Stimulated activated CD8-positive, alpha-beta memory T cell treated with anti-CD3 and anti-CD28 coated beads, Interleukin-7, amount 100 ng/mL, for 1 hour (primary cell): ENCODE results near the gene PTPN6.

Experiments used
- DNase-seq, 2 donors: peaks; one replicate each; pipeline ENCODE4 v3.0.0-alpha.2; 2020; ENCODE audit warnings: low read depth in 2 of 2

Gene PTPN6

DNA sequence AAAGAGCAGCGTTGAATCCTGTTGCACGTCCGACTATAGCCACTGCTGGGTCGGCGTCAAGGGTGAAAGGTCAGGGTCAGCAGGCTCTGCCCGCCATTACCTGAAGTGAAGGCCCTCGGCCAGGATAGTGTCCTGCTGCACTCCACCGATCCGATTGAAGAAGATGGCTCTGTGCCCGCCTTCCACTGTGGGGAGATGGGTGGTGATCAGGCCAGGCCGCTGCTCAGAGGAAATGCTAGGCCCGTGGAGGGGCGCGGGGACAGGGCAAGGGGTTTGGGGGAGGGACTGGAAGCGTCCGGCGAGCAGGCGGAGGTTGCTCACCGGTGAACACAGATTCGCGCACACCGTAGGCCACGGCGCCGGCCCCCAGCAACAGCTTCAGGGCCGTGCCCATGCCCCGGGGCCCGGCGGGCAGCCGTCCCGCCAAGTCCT lies 19.0 kb downstream of the PTPN6 start:
- no peak for DNase-seq

DNA sequence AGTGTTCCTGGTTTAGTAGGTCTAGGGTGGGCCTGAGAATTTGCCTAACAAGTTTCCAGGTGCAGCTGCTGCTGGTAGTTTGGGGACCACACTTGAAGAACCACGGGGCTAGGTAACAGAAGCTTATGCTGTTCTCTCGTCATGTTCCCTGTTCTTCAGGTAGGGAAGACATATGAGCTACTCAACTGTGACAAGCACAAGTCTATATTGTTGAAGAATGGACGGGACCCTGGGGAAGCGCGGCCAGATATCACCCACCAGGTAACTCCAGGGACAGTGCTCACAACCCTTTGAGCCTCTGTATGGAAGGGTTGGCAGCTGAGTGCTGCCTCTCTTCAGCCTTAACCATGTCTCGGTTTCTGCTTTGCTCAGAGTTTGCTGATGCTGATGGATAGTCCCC lies 23.0 kb downstream of the PTPN6 start:
- no peak for DNase-seq

DNA sequence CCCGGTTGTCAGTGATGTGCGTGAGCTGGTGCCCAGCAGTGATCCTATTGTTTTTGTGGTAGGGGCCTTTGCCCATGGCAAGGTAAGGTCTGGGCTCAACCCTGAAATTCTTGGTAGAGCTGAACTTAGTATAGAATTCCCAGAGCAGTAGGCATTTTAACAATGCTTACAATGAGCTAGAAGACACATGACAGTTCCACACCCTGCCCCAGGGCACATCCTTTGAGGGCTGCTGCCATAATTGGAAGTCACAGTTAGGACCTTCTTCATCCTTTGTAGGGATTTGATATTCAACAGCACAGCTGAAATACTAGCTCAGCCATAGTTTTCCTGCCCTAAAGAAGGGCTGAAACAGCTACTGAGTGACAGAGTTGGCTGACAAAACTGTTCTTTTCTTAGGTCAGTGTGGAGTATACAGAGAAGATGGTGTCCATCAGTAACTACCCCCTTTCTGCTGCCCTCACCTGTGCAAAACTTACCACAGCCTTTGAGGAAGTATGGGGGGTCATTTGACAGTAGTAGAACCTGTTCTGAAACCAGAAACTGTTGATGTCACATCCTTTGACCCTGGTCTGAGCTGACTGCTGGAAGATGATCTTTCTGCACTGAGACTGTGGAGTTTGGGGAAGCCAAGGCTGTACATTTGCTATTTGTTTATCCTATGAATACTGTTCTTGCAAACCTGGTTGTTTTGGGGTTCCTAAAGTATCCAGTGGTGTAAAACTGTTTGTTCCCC lies 24.3 kb downstream of the PTPN6 start:
- no peak for DNase-seq

DNA sequence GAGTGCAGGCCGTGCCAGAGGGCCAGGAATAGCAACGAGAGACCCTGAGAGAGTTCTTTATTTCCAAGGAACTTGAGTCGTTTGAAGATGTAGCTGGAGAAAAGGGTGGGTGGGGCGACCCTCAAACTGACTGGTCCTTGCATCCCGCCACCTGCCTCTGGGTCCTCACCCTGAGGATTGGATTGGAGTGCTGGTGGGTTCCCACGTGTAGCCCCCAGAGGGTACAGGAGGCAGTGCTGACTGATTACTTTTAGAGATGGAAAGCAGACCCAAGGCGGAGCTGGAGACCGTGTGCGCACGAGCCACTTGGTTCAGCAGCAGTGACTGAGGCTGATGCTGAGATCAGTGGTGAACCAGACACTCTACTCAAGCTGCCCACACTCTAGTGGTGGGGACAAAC lies 26.5 kb downstream of the PTPN6 start:
- no peak for DNase-seq

DNA sequence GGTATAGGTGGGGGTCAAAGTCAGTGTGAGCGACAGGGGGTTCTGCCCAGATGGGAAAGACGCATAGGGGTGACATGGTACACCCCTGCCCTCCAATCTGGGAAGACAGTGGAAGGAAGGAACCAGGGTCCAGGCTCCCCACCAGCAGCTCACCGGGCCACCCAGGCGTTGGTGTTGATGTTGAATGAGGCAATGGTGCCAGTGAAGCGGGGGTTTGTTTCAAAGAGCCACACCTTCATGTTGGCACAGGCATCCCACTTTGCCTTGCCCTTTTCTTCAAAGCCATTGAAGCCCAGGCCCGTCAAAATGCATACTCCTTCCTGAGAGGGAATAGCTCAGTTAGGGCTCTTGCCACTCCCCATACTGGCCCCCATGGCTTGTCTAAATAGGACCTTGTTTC lies 27.0 kb downstream of the PTPN6 start:
- DNase-seq, result no peak

DNA sequence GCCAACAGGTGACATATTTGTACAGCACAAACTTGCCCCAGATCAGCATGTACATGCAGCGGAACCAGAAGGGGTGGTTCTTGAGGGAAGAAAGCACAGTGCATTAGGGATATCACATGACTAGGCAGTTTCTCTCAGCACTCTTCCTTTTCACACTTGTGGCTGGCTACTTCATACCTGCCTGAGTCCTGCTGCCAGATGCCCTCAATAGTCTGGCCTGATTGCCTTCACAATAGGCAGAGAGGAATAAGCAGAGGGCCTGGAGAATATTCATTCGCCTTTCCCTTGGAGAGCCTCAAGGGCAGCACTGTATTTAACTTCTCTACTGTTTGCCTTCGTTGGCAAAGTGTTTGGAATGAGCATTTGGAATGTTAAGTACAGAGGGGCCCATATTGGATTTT lies 27.5 kb downstream of the PTPN6 start:
- DNase-seq, result no peak

DNA sequence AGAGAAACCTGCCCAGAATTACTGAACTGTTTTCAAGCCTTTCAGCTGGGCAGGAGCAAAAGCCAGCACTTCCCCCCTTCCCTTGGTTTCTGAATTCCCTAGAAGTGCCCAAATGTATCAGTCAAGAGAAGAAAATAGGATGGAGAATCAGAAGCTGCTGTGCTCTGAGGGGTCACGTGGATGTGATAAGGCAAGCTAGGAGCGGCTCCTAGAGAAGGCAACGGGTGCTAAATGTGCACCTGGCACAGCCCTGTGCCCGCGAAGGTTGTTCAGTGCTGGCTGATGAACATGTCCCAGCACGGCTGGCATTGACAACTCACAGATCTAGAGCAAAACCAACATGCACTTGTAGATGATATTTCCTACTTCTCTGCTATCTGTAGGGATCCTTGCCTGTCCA lies 27.9 kb downstream of the PTPN6 start:
- no peak for DNase-seq

DNA sequence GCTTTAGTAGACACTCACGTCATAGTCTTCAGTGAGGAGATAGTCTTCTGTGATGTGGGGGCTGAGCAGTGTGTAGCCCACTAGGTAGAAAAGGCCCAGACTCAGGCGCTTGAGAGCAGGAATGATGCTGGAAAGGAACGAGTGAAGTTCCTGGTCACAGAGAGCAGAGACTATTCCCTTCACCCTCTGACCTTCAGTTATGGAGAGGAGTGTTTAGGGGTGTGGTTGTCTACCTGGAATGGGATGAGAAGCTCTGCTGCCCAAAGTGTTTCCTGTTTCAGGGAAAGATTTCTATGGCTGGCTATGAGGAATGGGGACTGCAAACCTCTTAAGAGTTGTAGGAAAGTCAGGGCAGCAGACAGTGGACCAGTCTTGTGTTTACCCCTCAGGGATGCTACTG lies 28.3 kb downstream of the PTPN6 start:
- DNase-seq, result no peak

DNA sequence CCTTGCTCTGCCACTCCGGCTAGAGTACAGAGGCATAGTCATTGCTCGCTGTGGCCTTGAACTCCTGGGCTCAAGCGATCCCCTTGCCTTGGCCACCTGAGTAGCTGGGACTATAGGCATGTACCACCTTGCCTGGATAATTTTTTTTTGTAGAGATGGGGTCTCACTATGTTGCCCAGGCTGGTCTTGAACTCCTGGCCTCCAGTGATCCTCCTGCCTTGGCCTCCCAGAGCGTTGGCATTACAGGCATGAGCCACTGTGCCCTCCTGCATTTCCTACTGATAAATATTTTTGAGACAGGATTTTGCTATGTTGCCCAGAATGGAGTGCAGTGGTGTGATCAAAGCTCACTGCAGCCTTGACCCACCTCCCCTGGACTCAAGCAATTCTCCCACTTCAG lies 28.9 kb downstream of the PTPN6 start:
- no peak for DNase-seq

DNA sequence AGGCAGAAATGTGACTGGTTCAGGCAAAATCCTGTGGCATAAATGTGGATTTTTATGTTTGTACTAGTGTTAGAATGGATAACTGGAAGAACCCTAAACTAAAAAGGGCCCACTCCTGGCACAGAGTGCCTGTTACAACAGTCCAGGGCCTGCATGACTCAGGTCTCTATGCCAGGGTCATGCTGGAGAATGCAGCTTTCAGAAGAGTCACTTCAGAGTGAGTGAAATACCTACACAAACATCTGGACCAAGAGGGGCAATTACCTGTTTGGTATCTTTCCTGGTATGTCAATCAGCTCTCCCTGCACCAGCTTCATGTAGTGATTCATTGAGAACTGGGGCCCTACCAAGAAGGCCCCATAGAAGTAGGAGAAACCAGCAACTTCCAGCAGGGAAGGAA lies 29.6 kb downstream of the PTPN6 start:
- no peak for DNase-seq

DNA sequence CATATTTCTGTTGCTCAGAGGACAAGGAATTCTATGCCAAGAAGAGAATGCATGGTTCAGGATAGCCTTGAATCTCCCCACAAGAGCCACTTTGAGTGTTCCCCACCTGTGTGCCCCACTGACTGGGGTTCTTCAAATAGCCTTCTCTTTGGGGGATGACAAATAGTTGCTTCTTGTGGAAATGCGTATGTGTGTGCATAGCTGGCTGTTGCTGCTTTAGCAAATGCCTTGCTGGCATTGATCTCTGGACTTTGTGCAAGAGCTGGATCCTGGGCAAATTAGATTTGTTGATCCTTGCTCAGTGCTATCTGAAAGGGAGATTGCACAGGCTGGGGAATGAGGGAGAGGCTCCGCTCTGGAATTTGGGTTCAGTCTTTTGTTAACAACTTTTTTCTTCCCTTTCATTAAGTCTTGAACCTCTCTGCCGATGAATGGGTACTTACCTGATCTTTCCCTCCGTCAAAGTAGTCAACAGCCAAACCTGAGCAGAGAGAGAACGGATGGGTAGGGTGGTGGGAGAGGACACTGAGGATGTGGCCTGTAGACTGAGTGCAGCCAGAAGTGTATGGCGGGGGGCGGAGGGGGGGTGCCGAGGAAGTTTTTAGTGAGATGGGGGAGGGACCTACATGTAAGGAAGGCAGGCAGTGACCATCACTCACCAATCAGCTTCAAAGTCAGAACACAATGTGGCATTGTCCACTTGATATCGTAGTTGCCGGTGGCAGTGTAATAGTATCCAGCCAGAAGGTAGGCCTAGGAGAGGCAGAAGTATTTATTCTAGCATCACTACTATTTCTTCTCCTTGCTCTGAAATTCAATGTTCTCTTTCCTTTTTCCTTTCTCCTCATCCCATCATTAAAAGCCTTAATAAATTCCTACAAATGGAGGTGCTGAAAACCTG lies 30.2 kb downstream of the PTPN6 start:
- DNase-seq, result no peak

DNA sequence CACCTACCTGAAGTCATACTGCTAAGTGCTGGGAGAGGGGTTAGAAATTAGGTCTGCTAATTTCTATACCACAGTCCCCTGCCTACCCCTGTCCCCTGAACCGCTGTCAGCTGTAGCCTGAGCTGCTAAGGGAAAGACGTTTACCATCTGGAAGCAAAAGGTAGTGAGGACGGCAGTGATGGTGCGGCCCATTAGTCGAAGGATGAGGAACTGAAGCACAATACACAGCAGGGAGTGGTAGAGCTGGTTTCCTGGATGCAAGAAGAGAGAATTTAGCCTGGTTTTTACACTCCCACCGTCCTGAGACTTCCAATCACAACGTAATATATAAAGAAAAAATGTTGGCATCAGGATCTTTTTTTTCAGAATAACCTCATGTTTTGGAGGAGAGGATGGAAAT lies 31.4 kb downstream of the PTPN6 start:
- DNase-seq, result no peak

DNA sequence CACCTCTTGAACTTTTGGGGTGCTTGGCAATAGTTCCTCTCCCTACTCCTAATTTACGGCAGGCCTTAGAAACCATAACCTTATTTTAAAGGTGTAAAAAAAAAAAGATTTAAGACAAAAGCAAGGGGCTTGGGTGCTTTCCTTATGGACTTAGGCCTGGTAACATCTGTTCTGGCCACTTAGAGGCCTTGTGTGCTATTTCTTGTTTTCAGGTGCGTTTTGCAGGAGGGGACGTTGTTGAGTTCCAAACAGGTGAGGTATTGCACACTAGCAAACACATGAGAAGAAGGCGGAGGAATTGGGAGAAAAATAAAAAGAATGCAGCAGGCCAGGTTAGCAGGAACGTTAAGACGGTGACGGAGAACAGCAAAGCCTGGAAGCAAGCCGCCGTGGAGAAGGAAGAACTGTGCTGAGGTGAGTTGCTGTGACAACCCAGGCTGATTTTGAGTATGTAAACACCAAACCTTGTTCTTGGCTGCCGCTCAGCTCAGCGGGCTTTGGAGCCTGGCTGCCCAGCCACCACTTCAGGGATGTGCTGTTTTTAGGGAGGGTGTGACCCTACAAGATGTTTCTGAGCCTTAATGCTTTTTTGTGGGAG lies 36.9 kb downstream of the PTPN6 start:
- no peak for DNase-seq

DNA sequence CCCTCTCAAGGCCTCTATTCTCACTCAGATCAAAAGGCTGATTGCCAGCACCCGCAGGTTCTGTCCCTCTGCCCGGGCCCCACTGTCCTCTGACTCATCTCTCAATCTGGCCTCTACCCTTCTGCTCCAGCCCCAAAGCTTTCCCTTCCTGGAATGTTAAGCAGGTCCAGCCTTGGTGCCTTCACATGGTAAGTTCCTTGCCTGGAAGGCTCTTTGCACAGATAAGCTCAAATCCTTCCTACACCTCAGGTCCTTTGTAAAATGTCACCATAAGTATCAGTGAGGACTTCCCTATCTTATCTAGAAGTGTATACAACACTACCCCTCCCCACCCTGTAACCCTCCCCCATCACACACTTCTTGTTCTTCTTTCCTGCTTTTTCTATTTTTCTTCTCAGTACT lies 44.9 kb downstream of the PTPN6 start:
- no peak for DNase-seq

DNA sequence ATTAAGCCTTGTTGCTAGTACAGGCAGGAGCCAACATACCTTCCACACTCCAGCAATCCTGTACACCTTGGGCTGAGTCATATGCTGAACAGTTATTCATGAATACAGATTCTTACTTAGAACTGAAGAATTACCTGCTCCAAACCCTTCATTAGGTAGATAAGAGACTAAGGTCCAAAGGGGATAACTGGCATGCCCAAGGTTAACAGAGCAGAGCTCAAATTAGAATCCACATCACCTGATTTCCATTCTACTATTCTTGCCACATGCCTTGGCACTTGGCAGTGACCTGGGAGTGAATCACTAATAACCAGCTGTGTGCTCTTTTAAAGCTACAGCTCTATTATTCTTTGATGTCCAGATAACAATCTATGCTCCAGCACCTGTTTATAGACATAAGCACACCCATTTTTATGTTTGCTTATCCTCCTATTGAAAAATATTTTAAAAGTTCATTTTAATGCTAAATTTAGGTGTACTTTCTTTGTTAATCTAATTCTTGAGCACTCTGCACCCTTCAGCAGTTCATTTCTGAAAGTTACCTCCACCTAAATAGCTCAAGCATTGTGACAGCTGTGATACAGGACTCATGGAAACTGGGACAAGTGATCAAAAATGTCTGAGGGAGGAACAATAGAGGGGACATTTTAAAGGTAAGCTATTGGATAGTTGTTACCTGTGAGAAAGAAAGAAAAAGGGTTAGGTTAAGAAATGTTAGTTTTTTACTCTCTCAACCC lies 47.7 kb downstream of the PTPN6 start:
- DNase-seq, result no peak

DNA sequence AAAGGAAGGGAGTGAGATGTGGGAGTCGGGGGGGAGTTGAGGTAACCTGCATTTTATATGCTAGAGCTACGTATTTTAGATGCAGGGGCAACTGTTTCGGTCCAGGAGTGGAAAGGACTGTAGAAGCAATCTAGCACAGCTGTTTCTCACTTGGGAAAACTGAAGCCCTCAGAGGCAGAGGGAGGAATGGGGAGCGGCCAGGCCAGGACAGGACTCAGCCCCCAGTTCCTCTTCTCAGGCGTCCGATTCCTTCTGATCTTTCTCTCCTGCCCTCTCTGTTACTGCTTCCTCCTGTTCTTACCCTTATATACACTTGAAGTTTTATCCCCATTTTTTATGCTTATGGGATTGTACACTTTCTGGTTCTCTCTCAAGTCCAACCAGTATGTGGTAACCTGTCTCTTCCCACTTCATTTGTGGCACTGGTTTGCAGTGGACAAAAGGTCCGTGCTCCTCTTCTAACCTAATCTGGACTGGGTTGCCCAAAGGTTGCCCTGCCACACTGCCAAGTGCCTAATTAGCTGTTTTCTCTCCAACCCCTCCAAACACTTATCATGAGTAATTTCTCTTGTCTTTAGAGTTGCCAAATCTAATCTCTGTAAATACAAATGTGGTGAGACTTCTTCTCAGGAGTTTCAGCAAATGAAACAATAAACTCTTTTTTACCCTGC lies 50.9 kb downstream of the PTPN6 start:
- DNase-seq, result no peak

DNA sequence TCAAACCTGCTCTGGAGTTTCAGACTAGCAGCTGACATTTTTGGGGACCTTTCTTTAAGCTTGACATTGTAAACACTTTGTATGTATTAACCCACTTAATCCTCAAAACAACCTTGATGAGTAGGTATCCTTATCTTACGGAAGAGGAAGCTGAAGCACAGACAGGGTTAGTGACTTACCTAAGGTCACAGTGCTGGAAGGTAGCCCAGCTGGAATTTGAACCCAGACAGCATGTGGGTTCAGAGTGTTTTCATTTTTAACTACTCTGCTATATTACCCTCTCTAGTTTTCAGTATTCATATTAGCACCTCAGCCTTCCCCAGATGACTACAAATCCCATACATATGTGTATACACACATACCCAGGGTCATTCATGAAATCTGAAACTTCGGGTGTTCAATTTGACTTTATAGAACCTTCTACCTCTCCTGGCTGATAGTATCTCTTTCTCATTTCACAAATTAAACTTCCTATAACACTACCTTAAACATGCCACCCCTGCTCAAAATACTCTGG lies 53.2 kb downstream of the PTPN6 start:
- no peak for DNase-seq

DNA sequence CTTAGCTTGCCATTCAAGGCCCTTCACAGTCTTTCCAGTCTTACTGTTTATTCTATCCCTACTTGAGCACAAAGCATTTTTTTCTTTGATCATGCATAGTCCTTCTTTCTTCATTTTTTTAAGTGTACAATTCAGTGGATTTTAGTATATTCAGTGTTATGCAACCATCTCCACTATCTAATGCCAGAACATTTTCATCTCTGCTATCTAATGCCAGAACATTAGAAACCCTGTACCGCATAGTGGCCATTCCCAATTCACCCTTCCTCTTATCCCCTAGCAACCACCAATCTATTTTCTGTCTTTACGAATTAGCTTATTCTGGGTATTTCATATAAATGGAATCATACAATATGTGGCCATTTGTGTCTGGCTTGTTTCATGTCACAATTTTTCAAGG lies 53.7 kb downstream of the PTPN6 start:
- DNase-seq, result no peak

DNA sequence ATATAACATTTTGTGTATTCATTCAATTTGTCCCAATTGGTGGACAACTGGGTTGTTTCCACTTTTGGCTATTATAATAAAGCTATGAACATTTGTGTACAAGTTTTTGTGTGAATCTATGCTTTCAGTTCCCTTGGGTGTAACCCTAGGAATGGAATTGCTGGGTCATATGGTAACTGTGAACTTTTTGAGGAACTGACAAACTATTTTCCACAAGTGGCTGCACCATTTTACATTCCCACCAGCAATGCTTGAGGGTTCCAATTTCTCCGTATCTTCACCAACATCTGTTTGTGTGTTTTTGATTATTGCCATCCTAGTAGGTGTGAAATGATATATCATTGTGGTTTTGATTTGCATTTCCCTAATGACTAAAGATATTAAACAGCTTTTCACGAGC lies 54.2 kb downstream of the PTPN6 start:
- no peak for DNase-seq

DNA sequence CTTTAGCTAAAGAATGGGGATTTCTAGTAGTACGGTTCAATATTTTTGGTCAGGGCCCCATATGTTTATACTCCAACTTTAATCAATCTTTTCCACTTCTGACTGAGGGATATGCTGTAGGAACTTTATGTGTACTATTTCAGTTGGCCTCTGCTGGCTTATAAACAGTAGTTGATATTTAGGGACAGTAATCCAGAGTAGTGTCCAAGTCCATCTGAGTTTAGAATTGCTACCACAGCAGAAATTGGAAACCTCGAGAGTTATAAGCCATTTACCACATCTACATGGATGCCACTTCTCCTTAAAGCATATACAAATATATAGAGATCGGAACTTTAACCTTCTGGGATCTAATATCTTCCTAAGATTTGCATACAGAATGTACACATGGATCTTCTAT lies 55.5 kb downstream of the PTPN6 start:
- no peak for DNase-seq

DNA sequence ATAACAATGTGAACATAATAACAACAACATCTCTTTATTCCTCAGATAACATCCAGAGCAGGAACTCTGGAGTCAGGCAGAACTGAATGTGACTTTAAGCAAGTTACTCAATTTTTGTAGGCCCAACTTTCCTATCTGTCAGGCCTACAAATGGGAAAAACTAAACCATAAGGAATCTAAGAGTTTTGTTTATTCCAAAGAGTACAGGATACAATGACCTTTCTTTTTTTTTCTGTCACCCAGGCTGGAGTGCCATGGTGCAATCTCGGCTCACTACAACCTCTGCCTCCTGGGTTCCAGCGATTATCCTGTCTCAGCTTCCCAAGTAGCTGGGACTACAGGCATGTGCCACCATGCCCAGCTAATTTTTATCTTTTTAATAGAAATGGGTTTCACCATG lies 57.7 kb downstream of the PTPN6 start:
- no peak for DNase-seq
